Osteocyte (in vitro differentiated cells): ENCODE results near the gene EPHA6. TPM values are rescaled to one million over a fixed set of nuclear protein-coding genes. Genes with fewer than 3 reads are reported as not detected.
"Not testable (repeated sequence)": the region's sequence is repeated elsewhere in the genome, so short reads cannot be mapped to it uniquely, and the experiment has no call there.

ENCODE experiments used
- DNase-seq: peaks from one replicate; pipeline ENCODE4 v3.0.0; 2021; ENCODE audit warnings: mixed read lengths; ENCODE audit not compliant: unreplicated experiment; ENCODE audit errors: extremely low spot score
- H3K27ac Mint-ChIP-seq: one replicate; pipeline ENCODE4 v1.8.0; 2021; ENCODE audit warnings: mild to moderate bottlenecking, mixed read lengths; ENCODE audit not compliant: unreplicated experiment
- H3K27me3 Mint-ChIP-seq: one replicate; pipeline ENCODE4 v1.8.0; 2021; ENCODE audit warnings: mixed read lengths; ENCODE audit not compliant: unreplicated experiment
- H3K36me3 Mint-ChIP-seq: one replicate; pipeline ENCODE4 v1.8.0; 2021; ENCODE audit warnings: mixed read lengths; ENCODE audit not compliant: unreplicated experiment
- H3K4me1 Mint-ChIP-seq: one replicate; pipeline ENCODE4 v1.8.0; 2021; ENCODE audit warnings: mixed read lengths; ENCODE audit not compliant: unreplicated experiment
- H3K4me3 Mint-ChIP-seq: one replicate; pipeline ENCODE4 v1.8.0; 2021; ENCODE audit warnings: mild to moderate bottlenecking, moderate library complexity, mixed read lengths; ENCODE audit not compliant: unreplicated experiment
- H3K9me3 Mint-ChIP-seq: one replicate; pipeline ENCODE4 v1.8.0; 2021; ENCODE audit warnings: mixed read lengths; ENCODE audit not compliant: unreplicated experiment
- CTCF ChIP-seq: fragments of 200-600 bp; sonication (generic); IDR thresholded peaks from 2 replicates; pipeline ENCODE4 v1.5.0; 2021; ENCODE audit warnings: antibody characterized with exemption, mild to moderate bottlenecking, moderate library complexity
- total RNA-seq: library from RNA; stranded (reverse); gene quantifications from 2 replicates; pipeline ENCODE4 v1.2.1, GENCODE V29; 2021

The EPHA6 gene
- total RNA-seq, 1 donor from 2014 or later, result 0.51 TPM

GRCh38 chr3:97510795-97511194 lies 696.4 kb downstream of the EPHA6 start:
- TF ChIP-seq CTCF, result no peak
- H3K4me1 Mint-ChIP-seq, result no peaks in the 10 kb centered on the region
- peaks cover 26% of the 10 kb centered on the region for H3K9me3 Mint-ChIP-seq
- H3K27ac Mint-ChIP-seq, result no peak overlapping the region
- no peak for DNase-seq
- H3K36me3 Mint-ChIP-seq, result no peaks in the 10 kb centered on the region
- H3K4me3 Mint-ChIP-seq, result no peak overlapping the region
- H3K27me3 Mint-ChIP-seq, result no peaks in the 10 kb centered on the region

GRCh38 chr3:97515076-97515475 lies 700.7 kb downstream of the EPHA6 start:
- TF ChIP-seq CTCF, result no peak
- H3K4me3 Mint-ChIP-seq, result no peak overlapping the region
- H3K27ac Mint-ChIP-seq, result no peak overlapping the region
- no peaks in the 10 kb centered on the region for H3K4me1 Mint-ChIP-seq
- H3K9me3 Mint-ChIP-seq, result no peaks in the 10 kb centered on the region
- no peaks in the 10 kb centered on the region for H3K27me3 Mint-ChIP-seq
- H3K36me3 Mint-ChIP-seq, result no peaks in the 10 kb centered on the region
- no peak for DNase-seq

DNA sequence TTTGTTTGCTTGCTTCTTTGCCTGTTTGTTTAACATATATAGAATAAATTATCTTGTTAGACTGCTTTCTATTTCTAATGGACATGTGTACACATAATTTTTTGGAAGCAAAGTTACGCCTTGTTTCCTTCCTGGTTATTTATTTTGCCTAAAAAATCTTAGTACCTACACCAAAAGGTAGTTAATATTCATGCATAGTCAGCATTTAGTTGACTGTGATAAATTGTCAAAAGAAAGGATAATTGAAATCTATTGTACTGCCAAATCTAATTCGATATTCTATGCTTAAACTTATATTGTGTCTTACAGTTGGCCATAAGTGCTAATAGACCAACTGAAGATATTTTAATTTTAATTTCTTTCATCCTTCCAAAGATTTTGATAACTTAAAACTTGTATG lies 716.3 kb downstream of the EPHA6 start:
- Mint-ChIP-seq H3K27ac (no peak overlapping the region), H3K4me3 (no peak overlapping the region), H3K9me3 (no peaks in the 10 kb centered on the region), H3K27me3 (no peaks in the 10 kb centered on the region), H3K36me3 (no peaks in the 10 kb centered on the region), H3K4me1 (no peaks in the 10 kb centered on the region)
- no peak for TF ChIP-seq CTCF
- DNase-seq, result no peak

- DNase-seq, H3K36me3 Mint-ChIP-seq, H3K9me3 Mint-ChIP-seq, H3K4me3 Mint-ChIP-seq, H3K27me3 Mint-ChIP-seq, H3K27ac Mint-ChIP-seq, H3K4me1 Mint-ChIP-seq: not testable (repeated sequence)
Measured at GRCh38 chr3:97547573-97547972, 733.2 kb downstream of the EPHA6 start.

GRCh38 chr3:97550408-97550807 lies 736.0 kb downstream of the EPHA6 start:
- no peak overlapping the region for H3K27ac Mint-ChIP-seq
- no peaks in the 10 kb centered on the region for H3K36me3 Mint-ChIP-seq
- peaks cover 4% of the 10 kb centered on the region for H3K9me3 Mint-ChIP-seq
- no peak for TF ChIP-seq CTCF
- H3K4me1 Mint-ChIP-seq, result no peaks in the 10 kb centered on the region
- no peaks in the 10 kb centered on the region for H3K27me3 Mint-ChIP-seq
- DNase-seq, result no peak
- H3K4me3 Mint-ChIP-seq, result no peak overlapping the region

DNA sequence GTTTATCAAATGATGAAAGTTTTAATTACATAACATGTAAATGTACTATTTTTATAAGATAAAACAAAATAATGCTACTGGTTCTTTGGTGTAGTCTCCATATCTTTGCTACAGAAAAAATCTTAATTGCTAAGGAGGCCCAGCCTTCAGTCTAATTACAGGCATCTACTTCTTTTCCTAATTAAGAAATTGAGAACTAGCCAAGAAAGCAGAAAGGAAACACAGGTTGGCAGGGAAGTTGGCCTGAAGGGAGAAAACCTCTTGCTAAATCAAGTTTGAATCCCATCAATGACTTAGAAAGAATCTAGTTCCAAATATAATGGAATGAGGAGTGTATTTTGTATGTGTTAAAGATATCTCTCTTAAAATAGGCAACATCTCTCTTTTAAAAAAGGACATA lies 737.8 kb downstream of the EPHA6 start:
- no peaks in the 10 kb centered on the region for H3K36me3 Mint-ChIP-seq
- H3K4me1 Mint-ChIP-seq, result no peaks in the 10 kb centered on the region
- no peak overlapping the region for H3K27ac Mint-ChIP-seq
- DNase-seq, result no peak
- H3K4me3 Mint-ChIP-seq, result no peak overlapping the region
- H3K27me3 Mint-ChIP-seq, result no peaks in the 10 kb centered on the region
- peaks cover 4% of the 10 kb centered on the region for H3K9me3 Mint-ChIP-seq
- no peak for TF ChIP-seq CTCF
